RWPE2 (cell line): ENCODE data around the gene OR2V1.
"Not testable (repeated sequence)": the region's sequence is repeated elsewhere in the genome, so short reads cannot be mapped to it uniquely, and the experiment has no call there.

Experiments used
- ATAC-seq: fragments of 200-7000 bp; cut with Tn5 transposase; 3 replicates; pipeline ENCODE4 v1.9.1; 2021; ENCODE audit warnings: low read depth
- DNase-seq: peaks from one replicate; pipeline ENCODE4 v3.0.0-alpha.2; 2020; ENCODE audit warnings: low spot score
- H3K27ac ChIP-seq: fragments of 450-650 bp; 2 replicates; pipeline ENCODE4 v1.5.1; 2017; ENCODE audit warnings: mild to moderate bottlenecking; ENCODE audit not compliant: poor library complexity, severe bottlenecking
- H3K27me3 ChIP-seq: fragments of 250-450 bp; sonication (Bioruptor Pico); 2 replicates; pipeline ENCODE4 v1.5.1; 2021; ENCODE audit warnings: mild to moderate bottlenecking, moderate library complexity; ENCODE audit not compliant: insufficient read depth, poor library complexity, severe bottlenecking
- H3K36me3 ChIP-seq: fragments of 250-450 bp; sonication (Bioruptor Pico); 2 replicates; pipeline ENCODE4 v1.5.1; 2020; ENCODE audit warnings: low read depth, mild to moderate bottlenecking, moderate library complexity
- H3K4me1 ChIP-seq: fragments of 250-450 bp; sonication (Bioruptor Pico); 2 replicates; pipeline ENCODE4 v1.5.1; 2021; ENCODE audit warnings: mild to moderate bottlenecking, moderate library complexity; ENCODE audit not compliant: insufficient read depth, poor library complexity, severe bottlenecking
- H3K4me3 ChIP-seq: fragments of 250-450 bp; sonication (Bioruptor Pico); 2 replicates; pipeline ENCODE4 v1.5.1; 2021; ENCODE audit warnings: mild to moderate bottlenecking, moderate library complexity; ENCODE audit not compliant: severe bottlenecking
- H3K9me3 ChIP-seq: fragments of 250-450 bp; sonication (Bioruptor Pico); 2 replicates; pipeline ENCODE4 v1.5.1; 2021; ENCODE audit warnings: mild to moderate bottlenecking, moderate library complexity; ENCODE audit not compliant: severe bottlenecking
- CTCF ChIP-seq: fragments of 450-650 bp; IDR thresholded peaks from one replicate; pipeline ENCODE4 v1.5.1; 2017; ENCODE audit warnings: mild to moderate bottlenecking, moderate library complexity; ENCODE audit not compliant: poor library complexity, severe bottlenecking

The OR2V1 gene

GRCh38 chr5:181119105-181119504 is 11.9 kb downstream of the OR2V1 start:
- H3K27ac ChIP-seq: peak overlapping the region; percentile 61
- no peak for TF ChIP-seq CTCF
- ATAC-seq (no peak), DNase-seq (no peak)
- H3K4me1 ChIP-seq: peaks cover 24% of the 10 kb centered on the region
- H3K4me3 ChIP-seq: no peak overlapping the region
- no peaks in the 10 kb centered on the region for H3K9me3 ChIP-seq
- H3K36me3 ChIP-seq: no peaks in the 10 kb centered on the region
- H3K27me3 ChIP-seq: no peaks in the 10 kb centered on the region

GRCh38 chr5:181118369-181118768 is 12.6 kb downstream of the OR2V1 start:
- ATAC-seq (no peak), DNase-seq (no peak)
- H3K9me3 ChIP-seq: no peaks in the 10 kb centered on the region
- TF ChIP-seq CTCF: no peak
- no peak overlapping the region for H3K27ac ChIP-seq
- H3K27me3 ChIP-seq: no peaks in the 10 kb centered on the region
- no peaks in the 10 kb centered on the region for H3K36me3 ChIP-seq
- H3K4me3 ChIP-seq: no peak overlapping the region
- peaks cover 24% of the 10 kb centered on the region for H3K4me1 ChIP-seq

GRCh38 chr5:181114844-181115778 is 15.9 kb downstream of the OR2V1 start:
- peak overlapping the region; percentile 6 for H3K4me3 ChIP-seq
- peaks cover 13% of the 10 kb centered on the region for H3K4me1 ChIP-seq
- H3K27ac ChIP-seq: peak overlapping the region; percentile 49
- H3K9me3 ChIP-seq: no peaks in the 10 kb centered on the region
- peak; percentile 86 for ATAC-seq
- no peaks in the 10 kb centered on the region for H3K27me3 ChIP-seq
- DNase-seq: no peak
- no peak for TF ChIP-seq CTCF
- H3K36me3 ChIP-seq: no peaks in the 10 kb centered on the region

- DNase-seq (no peak), ATAC-seq (no peak)
- Histone ChIP-seq H3K27me3 (no peaks in the 10 kb centered on the region), H3K9me3 (no peaks in the 10 kb centered on the region), H3K27ac (peak overlapping the region; percentile 49), H3K4me1 (peaks cover 7% of the 10 kb centered on the region), H3K4me3 (no peak overlapping the region), H3K36me3 (no peaks in the 10 kb centered on the region)
- no peak for TF ChIP-seq CTCF
Measured at GRCh38 chr5:181114284-181114843, 16.6 kb downstream of the OR2V1 start.

- H3K9me3 ChIP-seq, H3K27ac ChIP-seq, H3K4me1 ChIP-seq, H3K36me3 ChIP-seq, H3K4me3 ChIP-seq, ATAC-seq, H3K27me3 ChIP-seq, DNase-seq: not testable (repeated sequence)
Measured at GRCh38 chr5:181113572-181113971, 17.4 kb downstream of the OR2V1 start.
